ENCODE results near the gene DENND5B.
"Not testable (repeated sequence)": the region's sequence is repeated elsewhere in the genome, so short reads cannot be mapped to it uniquely, and the experiment has no call there.

The DENND5B gene

GRCh38 chr12:31570880-31571279 lies 20.1 kb downstream of the DENND5B start:
- H3K9me3 Mint-ChIP-seq, result peaks cover 6% of the 10 kb centered on the region
- peak overlapping the region; percentile 94 for H3K27ac Mint-ChIP-seq
- H3K36me3 Mint-ChIP-seq (ENCODE audit: low read depth), result peaks cover 13% of the 10 kb centered on the region
- H3K4me1 Mint-ChIP-seq, result peaks cover 49% of the 10 kb centered on the region
- DNase-seq, result no peak
- TF ChIP-seq, protein P1, sequence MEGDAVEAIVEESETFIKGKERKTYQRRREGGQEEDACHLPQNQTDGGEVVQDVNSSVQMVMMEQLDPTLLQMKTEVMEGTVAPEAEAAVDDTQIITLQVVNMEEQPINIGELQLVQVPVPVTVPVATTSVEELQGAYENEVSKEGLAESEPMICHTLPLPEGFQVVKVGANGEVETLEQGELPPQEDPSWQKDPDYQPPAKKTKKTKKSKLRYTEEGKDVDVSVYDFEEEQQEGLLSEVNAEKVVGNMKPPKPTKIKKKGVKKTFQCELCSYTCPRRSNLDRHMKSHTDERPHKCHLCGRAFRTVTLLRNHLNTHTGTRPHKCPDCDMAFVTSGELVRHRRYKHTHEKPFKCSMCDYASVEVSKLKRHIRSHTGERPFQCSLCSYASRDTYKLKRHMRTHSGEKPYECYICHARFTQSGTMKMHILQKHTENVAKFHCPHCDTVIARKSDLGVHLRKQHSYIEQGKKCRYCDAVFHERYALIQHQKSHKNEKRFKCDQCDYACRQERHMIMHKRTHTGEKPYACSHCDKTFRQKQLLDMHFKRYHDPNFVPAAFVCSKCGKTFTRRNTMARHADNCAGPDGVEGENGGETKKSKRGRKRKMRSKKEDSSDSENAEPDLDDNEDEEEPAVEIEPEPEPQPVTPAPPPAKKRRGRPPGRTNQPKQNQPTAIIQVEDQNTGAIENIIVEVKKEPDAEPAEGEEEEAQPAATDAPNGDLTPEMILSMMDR (IDR thresholded peaks at IDR 0.05), result no peak
- peak overlapping the region; percentile 55 for H3K4me3 Mint-ChIP-seq
- H3K27me3 Mint-ChIP-seq (ENCODE audit: low read depth, poor library complexity), result no peaks in the 10 kb centered on the region

DNA sequence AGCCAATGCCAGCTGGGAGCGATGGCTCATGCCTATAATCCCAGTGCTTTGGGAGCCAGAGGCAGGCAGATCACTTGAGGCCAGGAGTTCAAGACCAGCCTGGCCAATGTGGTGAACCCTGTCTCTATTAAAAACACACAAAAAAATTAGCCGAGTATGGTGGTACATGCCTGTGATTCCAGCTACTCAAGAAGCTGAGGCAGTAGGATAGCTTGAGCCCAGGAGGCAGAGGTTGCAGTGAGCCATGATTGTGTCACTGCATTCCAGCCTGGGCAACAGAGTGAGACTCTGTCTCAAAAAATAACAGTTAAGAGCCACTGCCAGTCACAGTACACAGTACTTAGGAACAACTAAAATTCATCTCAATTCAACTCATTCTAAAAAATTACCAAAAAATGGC lies 21.4 kb downstream of the DENND5B start:
- not testable (repeated sequence) for H3K4me3 Mint-ChIP-seq; H3K36me3 Mint-ChIP-seq (ENCODE audit: low read depth); DNase-seq; H3K27ac Mint-ChIP-seq; H3K27me3 Mint-ChIP-seq (ENCODE audit: low read depth, poor library complexity); H3K9me3 Mint-ChIP-seq
- H3K4me1 Mint-ChIP-seq, result peaks cover 46% of the 10 kb centered on the region

GRCh38 chr12:31568498-31568897 lies 22.4 kb downstream of the DENND5B start:
- TF ChIP-seq, protein P1 (IDR thresholded peaks at IDR 0.05), result no peak
- H3K27ac Mint-ChIP-seq, result peak overlapping the region; percentile 91
- peaks cover 9% of the 10 kb centered on the region for H3K36me3 Mint-ChIP-seq (ENCODE audit: low read depth)
- no peak for DNase-seq
- H3K4me1 Mint-ChIP-seq, result peaks cover 38% of the 10 kb centered on the region
- no peaks in the 10 kb centered on the region for H3K27me3 Mint-ChIP-seq (ENCODE audit: low read depth, poor library complexity)
- no peaks in the 10 kb centered on the region for H3K9me3 Mint-ChIP-seq
- H3K4me3 Mint-ChIP-seq, result no peak overlapping the region

DNA sequence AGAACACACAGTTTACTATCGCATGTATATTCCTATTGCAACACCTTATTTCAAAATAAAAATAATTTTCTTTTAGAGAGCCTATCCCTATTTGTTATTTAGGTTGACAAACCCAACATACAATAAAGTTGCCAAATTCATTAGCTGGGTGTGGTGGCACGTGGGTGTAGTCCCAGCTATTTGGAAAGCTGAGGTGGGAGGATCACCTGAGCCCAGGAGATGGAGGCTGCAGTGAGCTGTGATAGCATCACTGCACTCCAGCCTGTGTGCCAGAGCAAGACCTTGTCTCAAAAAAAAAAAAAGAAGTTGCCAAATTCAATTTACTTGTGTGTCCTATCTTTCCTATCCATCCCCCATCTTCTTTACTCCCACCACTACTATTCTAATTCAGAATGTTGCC lies 23.9 kb downstream of the DENND5B start:
- Mint-ChIP-seq H3K27me3 (ENCODE audit: low read depth, poor library complexity) (no peaks in the 10 kb centered on the region), H3K9me3 (peaks cover 7% of the 10 kb centered on the region), H3K36me3 (ENCODE audit: low read depth) (peaks cover 20% of the 10 kb centered on the region), H3K4me1 (peaks cover 23% of the 10 kb centered on the region), H3K27ac (peak overlapping the region; percentile 52), H3K4me3 (no peak overlapping the region)
- DNase-seq, result no peak
- TF ChIP-seq, protein P1 (IDR thresholded peaks at IDR 0.05), result no peak

GRCh38 chr12:31566547-31566946 lies 24.4 kb downstream of the DENND5B start:
- H3K27ac Mint-ChIP-seq, result peak overlapping the region; percentile 69
- TF ChIP-seq, protein P1 (IDR thresholded peaks at IDR 0.05), result no peak
- peaks cover 22% of the 10 kb centered on the region for H3K4me1 Mint-ChIP-seq
- peaks cover 25% of the 10 kb centered on the region for H3K36me3 Mint-ChIP-seq (ENCODE audit: low read depth)
- no peak for DNase-seq
- H3K4me3 Mint-ChIP-seq, result no peak overlapping the region
- H3K9me3 Mint-ChIP-seq, result peaks cover 11% of the 10 kb centered on the region
- H3K27me3 Mint-ChIP-seq (ENCODE audit: low read depth, poor library complexity), result no peaks in the 10 kb centered on the region

GRCh38 chr12:31562594-31563328 lies 28.2 kb downstream of the DENND5B start:
- peaks cover 57% of the 10 kb centered on the region for H3K36me3 Mint-ChIP-seq (ENCODE audit: low read depth)
- H3K27me3 Mint-ChIP-seq (ENCODE audit: low read depth, poor library complexity), result no peaks in the 10 kb centered on the region
- peak overlapping the region; percentile 33 for H3K27ac Mint-ChIP-seq
- TF ChIP-seq, protein P1 (IDR thresholded peaks at IDR 0.05), result no peak
- H3K9me3 Mint-ChIP-seq, result peaks cover 48% of the 10 kb centered on the region
- no peak for DNase-seq
- peaks cover under 1% of the 10 kb centered on the region for H3K4me1 Mint-ChIP-seq
- H3K4me3 Mint-ChIP-seq, result no peak overlapping the region
